ENCODE results near the gene SELL.
"Not testable (repeated sequence)": the region's sequence is repeated elsewhere in the genome, so short reads cannot be mapped to it uniquely, and the experiment has no call there.

SELL gene

GRCh38 chr1:169701261-169702005, 10.0 kb downstream of the SELL start:
- no peak for DNase-seq

GRCh38 chr1:169699707-169700106, 11.7 kb downstream of the SELL start:
- no peak for DNase-seq

DNA sequence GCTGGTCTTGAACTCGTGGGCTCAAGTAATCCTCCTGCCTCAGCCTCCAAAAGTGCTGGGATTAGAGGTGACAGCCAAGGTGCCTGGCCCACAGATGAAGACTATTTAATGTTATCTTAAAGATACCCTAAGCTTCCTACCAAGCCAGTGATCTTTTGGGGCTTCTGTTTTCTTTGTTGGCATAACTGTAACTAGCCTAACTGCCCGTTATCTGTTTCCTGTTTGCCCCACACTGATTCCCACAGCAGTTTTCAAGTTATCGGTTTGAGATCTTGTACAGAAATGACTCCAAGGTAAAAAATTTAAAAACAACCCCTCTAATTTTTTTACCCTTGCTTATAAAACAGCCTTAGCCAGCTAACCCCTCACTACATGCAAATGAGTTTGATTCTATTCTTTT, 12.4 kb downstream of the SELL start:
- no peak for DNase-seq

- DNase-seq = no peak
Measured at GRCh38 chr1:169697755-169698154, 13.7 kb downstream of the SELL start.

- DNase-seq = no peak
Measured at GRCh38 chr1:169696273-169697100, 14.9 kb downstream of the SELL start.

- no peak for DNase-seq
Measured at GRCh38 chr1:169694304-169695075, 16.9 kb downstream of the SELL start.

- no peak for DNase-seq
Measured at GRCh38 chr1:169692756-169693460, 18.5 kb downstream of the SELL start.

- no peak for DNase-seq
Measured at GRCh38 chr1:169690489-169690888, 20.9 kb downstream of the SELL start.

GRCh38 chr1:169689395-169689794, 22.0 kb downstream of the SELL start:
- no peak for DNase-seq

DNA sequence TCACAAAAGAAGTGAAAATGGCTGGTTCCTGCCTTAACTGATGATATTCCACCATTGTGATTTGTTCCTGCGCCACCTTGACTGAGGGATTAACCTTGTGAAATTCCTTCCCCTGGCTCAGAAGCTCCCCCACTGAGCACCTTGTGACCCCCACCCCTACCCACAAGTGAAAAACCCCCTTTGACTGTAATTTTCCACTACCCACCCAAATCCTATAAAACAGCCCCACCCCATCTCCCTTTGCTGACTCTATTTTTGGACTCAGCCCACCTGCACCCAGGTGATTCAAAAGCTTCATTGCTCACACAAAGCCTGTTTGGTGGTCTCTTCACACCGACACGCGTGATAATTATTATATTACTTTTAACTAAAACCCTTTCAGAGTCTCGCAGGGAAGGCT, 23.0 kb downstream of the SELL start:
- DNase-seq = not testable (repeated sequence)

DNA sequence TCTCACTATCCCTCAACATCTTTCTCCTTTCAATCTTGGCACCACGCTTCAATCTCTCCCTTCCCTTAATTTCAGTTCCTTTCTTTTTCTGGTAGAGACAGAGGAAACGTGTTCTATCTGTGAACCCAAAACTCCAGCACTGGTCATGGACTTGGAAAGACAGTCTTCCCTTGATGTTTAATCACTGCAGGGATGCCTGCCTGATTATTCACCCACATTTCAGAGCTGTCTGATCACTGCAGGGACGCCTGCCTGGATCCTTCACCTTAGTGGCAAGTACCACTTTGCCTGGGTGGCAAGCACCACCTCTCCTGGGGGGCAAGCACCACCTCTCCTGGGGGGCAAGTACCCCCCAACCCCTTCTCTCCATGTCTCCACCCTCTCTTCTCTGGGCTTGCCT, 27.8 kb downstream of the SELL start:
- no peak for DNase-seq

- DNase-seq = not testable (repeated sequence)
Measured at GRCh38 chr1:169683168-169683567, 28.3 kb downstream of the SELL start.

DNA sequence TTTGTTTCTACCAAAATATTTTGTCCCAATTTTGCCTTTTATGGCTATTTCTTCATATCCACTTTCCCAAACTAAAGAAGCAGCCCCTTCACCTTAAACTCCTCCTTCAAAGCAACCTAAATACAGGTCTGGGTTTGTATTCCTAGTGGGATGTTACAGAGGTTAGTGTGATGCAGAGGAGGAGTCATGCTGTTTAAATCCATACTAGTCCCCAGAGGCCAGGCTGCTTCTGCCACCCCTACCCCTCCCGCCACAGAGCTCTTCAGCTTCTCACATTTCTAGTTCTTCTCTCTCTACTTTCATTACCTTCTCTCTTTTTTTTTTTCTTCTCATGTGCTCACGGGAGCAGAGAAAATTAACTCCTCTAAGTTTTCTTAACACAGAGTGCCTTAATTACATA, 29.3 kb downstream of the SELL start:
- no peak for DNase-seq

DNA sequence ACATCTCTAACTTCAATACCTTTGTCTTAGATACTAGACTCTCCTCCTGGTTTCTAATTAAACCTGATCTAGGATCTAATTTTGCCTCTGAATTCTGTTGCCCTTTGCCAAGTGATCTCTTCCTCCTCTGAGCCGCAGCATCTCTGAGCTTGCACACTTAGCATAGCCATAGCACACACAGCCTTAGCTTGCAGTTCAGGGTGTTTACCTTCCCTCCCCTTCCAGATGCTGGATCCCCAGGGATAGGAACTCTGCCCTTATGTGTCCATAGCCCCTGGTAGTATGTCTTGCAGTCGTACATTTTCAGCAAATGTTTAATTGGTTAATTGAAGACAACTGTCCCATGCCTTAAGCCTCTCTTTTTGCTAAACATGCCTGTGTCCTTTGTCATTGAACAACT, 30.3 kb downstream of the SELL start:
- no peak for DNase-seq

DNA sequence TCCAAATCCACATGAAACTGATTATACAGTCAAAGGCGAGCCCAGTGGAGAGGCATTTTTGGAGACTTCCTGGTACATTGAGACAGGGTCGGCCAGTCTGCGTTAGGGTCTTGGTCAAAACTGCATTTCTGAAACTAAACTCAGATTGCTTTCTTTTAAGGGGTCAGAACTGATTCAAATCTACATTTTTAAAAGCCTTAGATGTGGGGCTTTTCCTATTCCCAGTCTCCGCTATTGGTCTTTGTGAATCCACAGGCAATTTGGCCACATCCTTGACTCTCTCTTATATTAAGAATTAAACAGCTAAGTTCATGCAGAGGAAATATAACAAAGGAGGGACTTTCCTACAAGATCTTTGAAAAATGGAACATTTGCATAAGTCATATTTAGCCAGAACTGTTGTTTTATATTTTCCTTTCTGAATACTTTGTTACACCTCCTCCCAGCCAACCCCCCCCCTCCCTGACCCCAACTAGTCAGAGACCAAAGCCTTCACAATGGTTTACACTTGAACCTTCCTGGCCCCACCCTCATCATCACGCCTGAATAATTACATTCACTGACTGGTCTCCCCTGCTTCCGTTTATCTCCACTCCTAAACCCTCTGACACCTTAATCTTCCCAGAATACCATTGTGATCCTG, 30.9 kb downstream of the SELL start:
- DNase-seq = peak; percentile 33

DNA sequence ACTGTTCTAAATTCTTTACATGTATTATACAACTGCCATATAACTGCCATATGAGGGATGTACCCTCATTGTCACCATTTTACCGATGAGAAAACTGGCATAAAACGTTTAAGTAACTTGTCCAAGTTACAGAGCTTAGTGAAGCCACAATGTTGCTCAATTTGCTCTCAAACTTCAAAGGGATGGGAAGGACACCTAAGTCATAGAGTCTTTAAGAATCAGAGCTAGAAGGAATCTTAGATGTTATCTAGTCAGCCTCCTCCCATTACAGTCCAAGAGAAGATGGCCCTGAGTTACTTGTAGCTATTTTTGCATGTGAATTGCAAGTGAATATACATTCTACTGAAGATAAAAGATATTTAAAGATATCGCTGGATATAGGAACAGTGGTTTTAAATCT, 31.7 kb downstream of the SELL start:
- no peak for DNase-seq

- no peak for DNase-seq
Measured at GRCh38 chr1:169676001-169676400, 35.4 kb downstream of the SELL start.

DNA sequence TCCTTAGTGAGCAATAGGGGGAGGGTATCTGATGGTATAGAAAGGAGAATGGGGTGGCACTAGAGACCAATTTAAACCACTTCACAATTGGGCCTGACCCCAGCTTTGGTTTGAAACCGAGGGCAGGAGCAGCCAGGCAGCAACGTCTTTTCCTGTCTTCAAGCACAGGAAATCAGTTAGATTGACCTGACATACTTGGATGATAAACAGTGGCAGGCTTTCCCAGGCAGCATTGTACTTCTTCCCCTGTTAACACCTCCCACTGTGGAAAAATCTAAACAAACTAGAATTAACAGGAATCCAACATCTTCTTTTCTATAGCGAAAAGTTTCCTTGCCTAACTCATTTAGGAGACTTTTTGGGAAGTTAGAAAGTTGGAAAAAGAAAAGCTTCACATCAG, 40.6 kb downstream of the SELL start:
- DNase-seq = no peak

DNA sequence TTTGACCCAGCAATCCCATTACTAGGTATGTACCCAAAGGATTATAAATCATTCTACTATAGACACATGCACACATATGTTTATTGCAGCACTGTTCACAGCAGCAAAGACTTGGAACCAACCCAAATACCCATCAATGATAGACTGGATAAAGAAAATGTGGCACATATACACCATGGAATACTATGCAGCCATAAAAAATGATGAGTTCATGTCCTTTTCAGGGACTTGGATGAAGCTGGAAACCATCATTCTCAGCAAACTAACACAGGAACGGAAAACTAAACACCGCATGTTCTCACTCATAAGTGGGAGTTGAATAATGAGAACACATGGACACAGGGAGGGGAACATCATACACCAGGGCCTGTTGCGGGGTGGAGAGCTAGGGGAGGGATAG, 41.2 kb downstream of the SELL start:
- not testable (repeated sequence) for DNase-seq

DNA sequence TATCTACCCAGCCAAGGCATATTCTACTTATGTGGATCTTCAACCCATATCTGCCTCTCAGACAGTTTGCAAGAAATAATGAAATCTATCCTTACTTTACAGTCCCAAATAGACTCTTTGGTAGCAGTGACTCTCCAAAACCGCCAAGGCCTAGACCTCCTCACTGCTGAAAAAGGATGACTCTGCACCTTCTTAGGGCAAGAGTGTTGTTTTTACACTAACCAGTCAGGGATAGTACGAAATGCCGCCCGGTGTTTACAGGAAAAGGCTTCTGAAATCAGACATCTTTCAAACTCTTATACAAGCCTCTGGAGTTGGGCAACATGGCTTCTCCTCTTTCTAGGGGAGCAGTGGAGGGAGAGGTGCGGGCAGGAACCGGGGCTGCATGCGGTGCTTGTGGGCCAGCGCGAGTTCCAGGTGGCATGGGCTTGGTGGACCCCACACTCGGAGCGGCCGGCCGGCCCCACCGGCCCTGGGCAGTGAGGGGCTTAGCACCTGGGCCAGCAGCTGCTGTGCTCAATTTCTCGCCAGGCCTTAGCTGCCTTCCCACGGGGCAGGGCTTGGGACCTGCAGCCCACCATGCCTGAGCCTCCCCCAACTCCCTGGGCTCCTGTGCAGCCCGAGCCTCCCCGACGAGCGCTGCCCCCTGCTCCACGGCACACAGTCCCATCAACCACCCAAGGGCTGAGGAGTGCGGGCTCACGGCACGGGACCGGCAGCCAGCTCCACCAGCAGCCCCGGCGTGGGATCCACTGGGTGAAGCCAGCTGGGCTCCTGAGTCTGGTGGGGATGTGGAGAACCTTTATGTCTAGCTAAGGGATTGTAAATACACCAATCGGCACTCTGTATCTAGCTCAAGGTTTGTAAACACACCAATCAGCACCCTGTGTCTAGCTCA, 43.5 kb downstream of the SELL start:
- not testable (repeated sequence) for DNase-seq

GRCh38 chr1:169667227-169667639, 44.2 kb downstream of the SELL start:
- not testable (repeated sequence) for DNase-seq
